Mucosa of gallbladder (tissue), 1 donor: ENCODE data around the gene PHF12. TPM values are rescaled to one million over a fixed set of nuclear protein-coding genes. Genes with fewer than 3 reads are reported as not detected.

ENCODE experiments used
- DNase-seq: peaks from one replicate; pipeline ENCODE4 v3.0.0-alpha.2; 2020; ENCODE audit warnings: low spot score
- total RNA-seq: library from RNA; stranded (reverse); gene quantifications from one replicate; pipeline ENCODE4 v1.2.1, GENCODE V29; 2021
- donor health status: DM: no; HTN: no; CAD: no.

PHF12 gene
- total RNA-seq, 1 donor from 2014 or later: 44.5 TPM

GRCh38 chr17:28975646-28976045 lies 24.3 kb upstream of the PHF12 start:
- no peak for DNase-seq

GRCh38 chr17:28975031-28975430 lies 23.7 kb upstream of the PHF12 start:
- DNase-seq: no peak

- DNase-seq: no peak
These were observed 23.1 kb upstream of the PHF12 start for GRCh38 chr17:28974451-28974850.

- DNase-seq: no peak
These were observed 22.1 kb upstream of the PHF12 start for GRCh38 chr17:28973425-28973824.

- DNase-seq: no peak
These were observed 21.1 kb upstream of the PHF12 start for GRCh38 chr17:28972437-28972836.

- DNase-seq: peak; percentile 38
These were observed 19.6 kb upstream of the PHF12 start for GRCh38 chr17:28970879-28971278.

GRCh38 chr17:28969706-28970393 lies 18.5 kb upstream of the PHF12 start:
- DNase-seq: no peak

GRCh38 chr17:28968914-28969295 lies 17.6 kb upstream of the PHF12 start:
- DNase-seq: no peak

- no peak for DNase-seq
These were observed 17.1 kb upstream of the PHF12 start for GRCh38 chr17:28968231-28968913.

- DNase-seq: no peak
These were observed 16.2 kb upstream of the PHF12 start for GRCh38 chr17:28967221-28968135.

GRCh38 chr17:28963841-28964240 lies 12.5 kb upstream of the PHF12 start:
- DNase-seq: no peak

- DNase-seq: no peak
These were observed 11.8 kb upstream of the PHF12 start for GRCh38 chr17:28963055-28963611.

GRCh38 chr17:28961391-28961790 lies 10.1 kb upstream of the PHF12 start:
- no peak for DNase-seq

GRCh38 chr17:28960256-28961061 lies 9.1 kb upstream of the PHF12 start:
- no peak for DNase-seq

GRCh38 chr17:28959471-28959871 lies 8.2 kb upstream of the PHF12 start:
- no peak for DNase-seq

- DNase-seq: no peak
These were observed 7.6 kb upstream of the PHF12 start for GRCh38 chr17:28958820-28959455.

GRCh38 chr17:28957992-28958355 lies 6.7 kb upstream of the PHF12 start:
- DNase-seq: no peak

- no peak for DNase-seq
These were observed 6.1 kb upstream of the PHF12 start for GRCh38 chr17:28957277-28957991.

GRCh38 chr17:28956861-28957260 lies 5.5 kb upstream of the PHF12 start:
- no peak for DNase-seq

GRCh38 chr17:28956112-28956511 lies 4.8 kb upstream of the PHF12 start:
- DNase-seq: no peak
